A673 (cell line): Measurements from ENCODE around the gene MMP14.
"Not testable (repeated sequence)": the region's sequence is repeated elsewhere in the genome, so short reads cannot be mapped to it uniquely, and the experiment has no call there.

Source experiments
- CTCF ChIP-seq: fragments of 300-800, 200-600 bp; sonication (generic); conservative IDR thresholded peaks from 2 replicates; pipeline ENCODE4 v1.5.1; 2017; ENCODE audit warnings: low read depth, mild to moderate bottlenecking, antibody characterized with exemption, low read length, moderate library complexity, mixed read lengths
- EZH2 ChIP-seq: fragments of 200-600 bp; sonication (generic); IDR thresholded peaks from 2 replicates; pipeline ENCODE4 v1.6.1; 2017; ENCODE audit warnings: borderline replicate concordance, low read depth, mild to moderate bottlenecking, mixed read lengths, antibody characterized with exemption, low read length; ENCODE audit not compliant: poor library complexity, severe bottlenecking

DNA sequence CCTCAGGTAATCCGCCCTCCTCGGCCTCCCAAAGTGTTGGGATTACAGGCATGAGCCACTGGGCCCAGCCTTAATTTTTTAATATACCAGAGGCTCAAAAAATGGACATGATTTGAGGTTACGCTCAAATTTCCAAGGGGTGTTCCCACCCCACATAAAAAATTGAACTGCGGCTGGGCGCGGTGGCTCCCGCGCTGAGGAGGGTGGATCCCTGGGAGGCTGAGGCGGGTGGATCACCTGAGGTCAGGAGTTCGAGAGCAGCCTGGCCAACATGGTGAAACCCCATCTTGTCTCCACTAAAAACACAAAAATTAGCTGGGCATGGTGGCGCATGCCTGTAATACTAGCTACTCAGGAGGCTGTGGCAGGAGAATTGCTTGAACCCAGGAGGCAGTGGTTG is 17.9 kb downstream of the MMP14 start:
- TF ChIP-seq CTCF, EZH2: not testable (repeated sequence)
